ENCODE data around the gene ARRDC1.
A peak's percentile ranks its signal among the peaks of the same experiment; 100 is the strongest.
"Not testable (repeated sequence)": the region's sequence is repeated elsewhere in the genome, so short reads cannot be mapped to it uniquely, and the experiment has no call there.

ARRDC1 gene

DNA sequence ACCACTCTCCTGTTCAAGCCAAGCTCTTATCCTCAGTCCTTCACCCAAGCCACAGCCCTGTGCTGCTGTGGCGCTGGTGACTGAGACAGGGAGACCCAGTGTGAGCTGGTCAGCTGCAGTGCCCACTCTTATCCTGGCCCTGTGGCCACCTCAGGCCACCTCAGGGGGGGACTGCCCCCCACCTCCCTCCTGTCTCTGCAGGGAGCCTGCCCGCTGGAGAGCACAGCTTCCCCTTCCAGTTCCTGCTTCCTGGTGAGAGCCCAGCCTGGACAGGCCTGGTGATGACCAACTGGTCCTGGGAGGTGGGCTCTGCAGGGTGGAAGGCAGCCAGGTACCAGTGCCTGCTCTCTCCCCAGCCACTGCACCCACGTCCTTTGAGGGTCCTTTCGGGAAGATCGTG is 7.8 kb downstream of the ARRDC1 start:
- DNase-seq (ENCODE audit: low read depth in 3 of 3), result no peak

DNA sequence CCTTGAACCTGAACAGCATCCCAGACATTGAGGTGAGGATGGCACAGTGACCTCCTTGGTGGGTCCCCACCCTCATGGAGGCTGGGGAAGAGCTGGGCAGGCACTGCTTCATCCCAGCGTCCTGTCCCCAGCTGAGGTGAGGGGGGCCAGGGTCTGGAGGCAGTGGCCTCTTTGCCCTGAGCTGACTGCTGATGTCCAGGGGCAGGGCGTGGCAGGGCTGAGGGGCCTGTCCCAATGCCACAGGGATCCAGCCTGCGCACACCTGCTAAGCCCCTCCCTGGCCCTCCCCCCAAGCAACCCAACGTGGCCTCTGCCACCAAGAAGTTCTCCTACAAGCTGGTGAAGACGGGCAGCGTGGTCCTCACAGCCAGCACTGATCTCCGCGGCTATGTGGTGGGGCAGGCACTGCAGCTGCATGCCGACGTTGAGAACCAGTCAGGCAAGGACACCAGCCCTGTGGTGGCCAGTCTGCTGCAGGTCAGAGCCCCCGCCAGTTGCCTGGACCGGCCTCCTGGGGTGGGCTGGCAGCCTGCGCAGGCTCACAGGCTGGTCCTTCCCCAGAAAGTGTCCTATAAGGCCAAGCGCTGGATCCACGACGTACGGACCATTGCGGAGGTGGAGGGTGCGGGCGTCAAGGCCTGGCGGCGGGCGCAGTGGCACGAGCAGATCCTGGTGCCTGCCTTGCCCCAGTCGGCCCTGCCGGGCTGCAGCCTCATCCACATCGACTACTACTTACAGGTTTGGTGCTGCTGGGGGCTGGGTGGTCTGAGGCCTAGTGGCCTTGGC is 8.4 kb downstream of the ARRDC1 start:
- DNase-seq (ENCODE audit: low read depth in 3 of 3), result no peak

DNA sequence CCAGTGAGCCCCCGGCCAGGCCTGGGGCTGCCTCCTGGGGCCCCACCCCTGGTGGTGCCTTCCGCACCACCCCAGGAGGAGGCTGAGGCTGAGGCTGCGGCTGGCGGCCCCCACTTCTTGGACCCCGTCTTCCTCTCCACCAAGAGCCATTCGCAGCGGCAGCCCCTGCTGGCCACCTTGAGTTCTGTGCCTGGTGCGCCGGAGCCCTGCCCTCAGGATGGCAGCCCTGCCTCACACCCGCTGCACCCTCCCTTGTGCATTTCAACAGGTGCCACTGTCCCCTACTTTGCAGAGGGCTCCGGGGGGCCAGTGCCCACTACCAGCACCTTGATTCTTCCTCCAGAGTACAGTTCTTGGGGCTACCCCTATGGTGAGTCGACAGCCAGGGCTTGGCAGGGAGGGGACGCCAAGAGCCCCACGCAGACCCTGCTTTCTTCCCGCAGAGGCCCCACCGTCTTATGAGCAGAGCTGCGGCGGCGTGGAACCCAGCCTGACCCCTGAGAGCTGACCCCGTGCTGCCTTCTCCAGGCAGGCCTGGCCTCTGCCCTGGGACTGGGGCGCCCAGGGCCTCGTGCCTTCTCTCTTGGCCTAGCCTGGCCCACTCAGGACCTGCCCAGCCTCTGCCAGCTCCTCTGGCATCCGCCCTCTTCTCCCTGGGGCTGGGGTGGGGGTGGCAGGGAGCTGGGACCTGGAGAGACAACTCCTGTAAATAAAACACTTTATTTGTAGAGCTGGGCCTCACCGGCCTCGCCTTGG is 9.3 kb downstream of the ARRDC1 start:
- DNase-seq (ENCODE audit: low read depth in 3 of 3), result no peak

DNA sequence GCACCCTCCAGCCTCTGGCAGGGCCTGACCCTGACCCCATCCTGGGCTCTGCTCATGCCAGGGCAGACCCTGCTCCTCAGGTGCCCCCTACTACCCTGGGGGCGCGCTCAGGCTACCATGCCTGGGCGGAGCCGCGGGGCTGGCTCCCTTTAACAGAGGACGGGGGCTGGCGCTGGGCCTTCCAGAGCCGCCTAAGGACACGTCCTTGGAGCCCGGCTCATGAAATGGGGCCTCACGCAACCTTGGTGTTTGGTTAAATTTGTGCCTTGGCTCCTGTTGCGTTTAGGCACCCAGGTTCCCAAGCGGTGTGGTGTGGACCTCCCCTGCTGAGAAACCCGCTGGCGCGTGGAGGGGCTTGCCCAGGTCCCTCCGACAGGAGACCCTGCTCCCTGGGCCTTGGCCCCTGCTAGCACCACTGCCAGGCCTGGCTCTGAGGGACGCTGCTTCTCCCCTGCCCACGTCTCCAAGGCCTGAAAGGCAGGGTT is 9.9 kb downstream of the ARRDC1 start:
- DNase-seq (ENCODE audit: low read depth in 3 of 3), result no peak

DNA sequence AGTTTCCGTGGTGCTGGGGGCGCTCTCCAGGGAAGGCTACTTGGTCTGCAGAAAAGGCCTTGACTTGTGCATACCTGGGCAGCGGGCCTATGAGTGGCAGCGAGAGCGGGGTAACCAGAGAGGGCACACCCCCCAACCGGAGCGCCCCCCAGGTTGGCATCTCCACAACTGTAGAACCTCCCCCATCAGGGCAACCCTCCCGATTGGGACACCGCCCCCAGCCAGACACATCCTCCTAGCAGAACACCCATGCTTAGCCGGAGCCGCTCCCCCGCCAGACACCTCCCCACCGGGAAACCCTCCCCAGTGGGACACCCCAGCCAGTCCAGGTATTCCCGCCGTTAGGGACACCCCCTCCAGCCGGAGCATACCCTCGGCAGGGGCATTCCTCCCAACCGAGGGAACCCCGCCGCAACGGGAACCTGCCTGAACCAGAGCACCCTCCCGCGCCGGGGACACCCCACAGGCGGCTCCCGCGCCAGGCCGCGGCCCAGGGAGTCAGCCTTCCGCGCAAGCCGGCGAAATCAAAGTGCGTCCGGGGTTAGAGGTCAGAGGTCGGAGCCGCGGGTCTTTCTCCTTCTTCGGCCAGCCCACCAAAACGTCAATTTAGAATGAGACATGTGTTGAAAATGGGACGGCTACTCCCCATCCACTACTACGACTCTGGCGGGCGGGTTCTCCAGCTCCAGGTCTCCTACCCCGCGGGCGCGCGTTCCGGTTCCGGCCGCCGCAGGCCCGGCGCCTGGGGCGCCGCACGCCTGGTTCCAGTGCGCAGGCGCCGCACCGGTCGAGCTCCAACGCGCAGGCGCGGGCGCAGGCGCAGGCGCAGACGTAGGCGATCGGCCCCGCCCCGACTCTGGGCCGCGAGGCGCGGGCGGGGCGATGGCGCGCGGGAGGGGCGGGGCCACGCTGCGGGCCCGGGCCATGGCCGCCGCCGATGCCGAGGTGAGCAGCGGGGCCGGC is 12.9 kb downstream of the ARRDC1 start, which contains the start of gene EHMT1:
EHMT1 (plus strand) TSS at position 901 of the 963 bp plus-strand sequence; CDS start at position 925, 24 bp downstream.
- peak; percentile 75 to 84 (median 83) for DNase-seq (ENCODE audit: low read depth in 3 of 3)

DNA sequence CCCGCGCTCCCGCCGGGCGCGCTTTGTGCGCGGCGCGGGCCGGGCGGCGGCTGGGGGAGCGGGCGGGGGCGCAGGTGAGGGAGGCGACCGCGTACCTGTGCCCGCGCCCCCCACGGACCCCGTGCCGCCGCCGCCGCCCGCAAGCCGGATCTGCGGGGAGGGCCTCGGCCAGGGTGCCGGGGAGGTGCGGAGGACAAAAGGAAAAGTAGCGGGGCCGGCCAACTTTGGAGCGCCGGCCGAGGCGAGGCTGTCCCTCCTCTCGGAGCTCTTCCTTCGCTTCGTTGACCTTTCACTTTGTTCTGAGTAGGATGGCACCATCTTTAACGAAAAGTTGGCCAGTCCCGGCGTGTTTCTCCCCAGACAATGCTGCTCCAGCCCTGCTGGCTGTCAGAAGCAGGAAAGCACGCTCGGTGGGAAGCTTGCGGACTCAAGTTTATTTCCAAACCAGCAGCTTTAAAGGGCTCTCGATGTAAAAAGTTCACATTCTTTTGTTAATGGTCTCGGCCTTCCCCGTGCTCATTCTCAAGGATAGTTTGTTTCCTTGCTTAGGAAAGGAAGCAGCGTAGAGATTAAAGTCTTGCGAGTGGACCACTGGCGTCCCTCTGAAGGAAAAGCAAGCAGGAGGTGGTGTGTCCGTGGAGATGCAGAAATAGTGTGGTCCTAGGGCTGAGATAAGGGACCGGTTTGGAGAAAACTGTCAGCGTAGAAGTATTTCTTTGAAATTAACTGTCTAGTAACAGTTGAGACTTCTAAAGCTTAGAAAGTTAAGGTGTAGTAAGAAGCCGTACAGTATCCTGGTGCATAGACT is 14.0 kb downstream of the ARRDC1 start:
- DNase-seq (ENCODE audit: low read depth in 3 of 3), result no peak

DNA sequence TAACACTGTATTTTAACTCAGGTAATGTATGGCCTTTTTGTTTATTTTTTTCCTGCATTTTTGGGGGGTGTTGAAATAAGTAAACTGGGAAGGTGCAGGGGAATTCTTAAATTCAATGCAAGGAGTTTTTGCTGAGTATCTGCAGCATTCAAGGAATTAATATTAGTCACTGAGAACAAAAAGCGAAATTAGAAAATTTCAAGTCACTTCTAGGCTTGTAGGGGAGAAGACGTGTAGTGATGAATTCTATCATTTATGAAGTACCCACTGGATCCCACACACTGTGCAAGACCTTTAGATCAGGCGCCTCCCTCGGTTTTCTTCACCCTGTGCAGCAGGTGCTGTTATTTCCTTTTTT is 14.5 kb downstream of the ARRDC1 start:
- DNase-seq (ENCODE audit: low read depth in 3 of 3), result no peak

DNA sequence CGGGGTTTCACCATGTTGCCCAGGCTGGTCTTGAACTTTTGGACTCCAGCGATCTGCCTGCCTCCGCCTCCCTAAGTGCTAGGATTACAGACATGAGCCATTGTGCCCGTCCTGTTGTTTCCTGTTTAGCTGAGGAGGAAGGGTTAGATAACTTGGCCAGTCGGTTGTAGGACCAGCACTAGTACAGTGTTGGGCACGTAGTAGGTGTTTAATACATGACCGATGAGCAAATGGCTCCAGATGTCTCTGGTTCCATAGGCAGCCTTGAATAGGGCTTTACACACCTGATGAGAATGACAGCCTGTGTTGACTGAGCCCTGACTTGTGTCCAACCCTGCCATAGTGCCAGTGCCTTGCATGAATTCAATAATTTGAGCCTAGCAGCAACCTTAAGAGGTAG is 15.1 kb downstream of the ARRDC1 start:
- DNase-seq (ENCODE audit: low read depth in 3 of 3), result no peak

DNA sequence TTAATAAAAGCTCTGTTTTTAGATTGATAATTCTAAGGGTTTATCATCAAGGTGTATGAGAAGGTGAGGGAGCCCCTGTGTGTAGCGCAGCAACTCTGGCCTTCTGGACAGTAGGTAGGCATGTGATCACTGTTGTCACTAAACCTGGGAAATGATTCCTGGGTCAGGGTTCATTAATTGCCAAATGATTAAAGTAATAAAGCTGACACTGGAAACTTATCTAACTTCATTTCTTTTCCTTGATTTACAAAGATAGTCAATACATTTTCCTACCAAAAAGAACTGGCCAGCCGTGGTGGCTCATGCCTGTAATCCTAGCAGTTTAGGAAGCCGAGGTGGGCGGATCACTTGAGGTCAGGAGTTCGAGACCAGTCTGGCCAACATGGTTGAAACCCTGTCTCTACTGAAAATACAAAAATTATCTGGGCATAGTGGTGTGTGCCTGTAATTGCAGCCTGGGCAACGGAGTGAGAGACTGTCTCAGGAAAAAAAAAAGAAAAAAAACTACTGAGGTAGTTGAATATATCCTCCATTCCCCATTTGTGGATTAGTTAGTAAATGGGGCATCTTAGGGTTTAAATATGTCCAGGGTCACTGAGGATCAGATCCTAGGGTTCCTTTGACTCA is 15.8 kb downstream of the ARRDC1 start:
- DNase-seq (ENCODE audit: low read depth in 3 of 3), result no peak

DNA sequence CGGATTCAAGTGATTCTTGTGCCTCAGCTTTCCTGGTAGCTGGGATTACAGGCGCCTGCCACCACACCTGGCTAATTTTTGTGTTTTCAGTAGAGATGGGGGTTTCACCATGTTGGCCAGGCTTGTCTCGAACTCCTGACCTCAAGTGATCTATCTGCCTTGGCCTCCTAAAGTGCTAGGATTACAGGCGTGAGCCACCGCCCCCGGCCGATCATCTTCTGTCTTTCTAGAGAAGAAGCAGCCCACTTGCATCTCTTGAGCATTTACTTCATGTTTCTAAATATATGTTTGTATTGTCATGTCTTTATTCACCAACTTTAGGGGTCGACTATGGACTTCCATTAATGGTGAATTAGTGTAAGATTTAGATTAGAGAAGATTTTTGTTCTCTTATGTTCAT is 16.7 kb downstream of the ARRDC1 start:
- not testable (repeated sequence) for DNase-seq (ENCODE audit: low read depth in 3 of 3)

DNA sequence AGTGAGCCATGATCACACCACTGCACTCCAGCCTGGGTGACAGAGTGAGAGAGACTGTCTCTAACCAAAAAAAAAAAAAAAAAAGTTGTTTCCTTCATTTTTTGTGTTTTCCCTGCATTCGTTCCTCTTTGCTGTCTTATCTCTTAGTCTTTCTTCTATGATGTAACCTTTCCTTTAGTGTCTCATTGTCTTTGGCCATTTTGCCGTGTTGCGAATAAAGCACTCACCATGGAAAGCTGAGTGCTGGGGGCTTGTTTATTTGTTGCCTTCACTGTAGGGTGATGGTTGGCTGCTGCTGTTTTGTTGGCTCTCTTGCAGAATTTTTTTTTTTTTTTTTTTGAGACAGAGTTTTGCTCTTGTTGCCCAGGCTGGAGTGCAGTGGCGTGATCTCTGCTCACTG is 21.0 kb downstream of the ARRDC1 start:
- DNase-seq (ENCODE audit: low read depth in 3 of 3), result no peak

DNA sequence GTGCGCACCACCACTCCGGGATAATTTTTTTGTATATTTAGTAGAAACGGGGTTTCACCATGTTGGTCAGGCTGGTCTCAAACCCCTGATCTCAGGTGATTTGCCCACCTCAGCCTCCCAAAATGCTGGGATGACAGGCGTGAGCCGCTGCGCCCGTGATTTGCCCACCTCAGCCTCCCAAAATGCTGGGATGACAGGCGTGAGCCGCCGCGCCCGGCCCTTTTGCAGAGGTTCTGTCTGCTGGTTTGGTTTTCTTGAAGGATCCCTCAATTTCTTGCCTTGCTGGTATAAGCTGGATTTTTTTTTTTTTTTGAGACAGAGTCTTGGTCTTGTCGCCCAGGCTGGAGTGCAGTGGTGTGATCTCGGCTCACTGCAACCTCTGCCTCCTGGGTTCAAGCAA is 21.9 kb downstream of the ARRDC1 start:
- DNase-seq (ENCODE audit: low read depth in 3 of 3), result not testable (repeated sequence)

DNA sequence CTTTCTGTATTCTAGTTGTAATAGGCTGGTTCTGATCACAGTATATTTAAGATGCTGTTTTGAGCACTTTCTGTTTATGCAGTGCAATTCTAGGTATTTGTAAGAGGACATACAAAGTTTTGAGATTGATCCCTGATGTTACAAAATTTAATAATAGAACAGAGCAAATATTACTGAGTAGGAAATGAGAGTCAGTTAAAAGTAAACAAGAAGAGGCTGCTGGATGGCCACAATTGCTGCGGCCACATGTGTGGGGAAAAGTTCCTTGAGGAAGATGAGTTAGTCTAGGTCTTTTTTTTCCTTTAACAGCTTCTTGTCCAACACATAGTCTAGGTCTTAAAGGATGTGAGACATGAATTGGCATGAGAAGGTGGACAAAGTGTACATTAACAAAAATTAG is 24.6 kb downstream of the ARRDC1 start:
- DNase-seq (ENCODE audit: low read depth in 3 of 3), result no peak

DNA sequence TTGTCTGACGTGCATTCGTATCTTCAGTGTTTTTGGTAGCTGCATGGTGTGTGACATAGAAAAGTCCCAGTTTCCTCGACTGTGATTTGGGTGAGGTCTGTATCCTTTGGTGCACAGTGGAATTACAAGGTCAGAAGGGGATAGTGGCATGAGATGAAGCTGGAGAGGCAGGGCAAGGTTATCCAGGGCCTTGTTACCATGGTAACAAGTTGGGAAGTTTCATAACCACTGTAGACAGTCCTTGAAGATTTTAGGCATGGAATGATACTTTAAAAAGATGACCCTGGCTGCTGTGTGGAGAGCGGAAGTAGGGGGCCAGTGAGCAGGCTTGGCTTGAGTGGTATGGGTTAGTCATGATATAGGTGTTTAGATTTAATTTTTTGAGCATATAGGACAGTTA is 25.2 kb downstream of the ARRDC1 start:
- DNase-seq (ENCODE audit: low read depth in 3 of 3), result no peak

DNA sequence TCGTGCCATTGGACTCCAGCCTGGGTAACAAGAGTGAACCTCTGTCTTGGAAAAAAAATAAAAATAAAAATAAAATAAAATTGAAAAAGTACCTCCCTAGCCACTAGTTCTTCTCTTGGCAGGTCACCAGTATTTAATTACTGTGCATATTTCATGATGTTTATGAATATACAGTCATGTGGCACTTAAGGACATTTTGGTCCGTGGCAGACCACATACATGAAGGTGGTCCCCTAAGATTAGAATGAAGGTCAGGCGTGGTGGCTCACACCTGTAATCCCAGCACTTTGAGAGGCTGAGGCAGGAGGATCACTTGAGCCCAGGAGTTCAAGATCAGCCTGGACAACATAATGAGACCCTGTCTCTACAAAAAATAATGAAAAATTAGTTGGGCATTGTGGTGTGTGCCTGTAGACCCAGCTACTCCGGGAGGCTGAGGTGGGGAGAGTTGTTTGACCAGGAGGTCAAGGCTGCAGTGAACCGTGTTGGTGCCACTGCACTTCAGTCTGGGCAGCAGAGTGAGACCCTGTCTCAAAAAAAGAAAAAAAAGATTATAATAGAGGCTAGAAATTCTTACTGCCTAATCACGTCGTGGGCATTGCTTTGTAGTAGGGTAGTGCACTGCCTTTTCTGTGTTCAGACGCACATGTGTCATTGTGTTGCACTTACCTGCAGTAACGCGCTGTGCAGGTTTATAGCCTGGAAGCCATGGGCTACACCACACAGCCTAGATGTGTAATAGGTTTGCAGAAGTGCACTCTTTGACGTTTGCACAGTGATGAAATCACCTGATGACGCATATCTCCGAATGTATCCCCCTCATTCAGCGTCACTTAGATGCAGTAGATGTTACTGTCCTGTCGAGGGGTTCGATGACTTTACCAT is 26.1 kb downstream of the ARRDC1 start:
- no peak for DNase-seq (ENCODE audit: low read depth in 3 of 3)

DNA sequence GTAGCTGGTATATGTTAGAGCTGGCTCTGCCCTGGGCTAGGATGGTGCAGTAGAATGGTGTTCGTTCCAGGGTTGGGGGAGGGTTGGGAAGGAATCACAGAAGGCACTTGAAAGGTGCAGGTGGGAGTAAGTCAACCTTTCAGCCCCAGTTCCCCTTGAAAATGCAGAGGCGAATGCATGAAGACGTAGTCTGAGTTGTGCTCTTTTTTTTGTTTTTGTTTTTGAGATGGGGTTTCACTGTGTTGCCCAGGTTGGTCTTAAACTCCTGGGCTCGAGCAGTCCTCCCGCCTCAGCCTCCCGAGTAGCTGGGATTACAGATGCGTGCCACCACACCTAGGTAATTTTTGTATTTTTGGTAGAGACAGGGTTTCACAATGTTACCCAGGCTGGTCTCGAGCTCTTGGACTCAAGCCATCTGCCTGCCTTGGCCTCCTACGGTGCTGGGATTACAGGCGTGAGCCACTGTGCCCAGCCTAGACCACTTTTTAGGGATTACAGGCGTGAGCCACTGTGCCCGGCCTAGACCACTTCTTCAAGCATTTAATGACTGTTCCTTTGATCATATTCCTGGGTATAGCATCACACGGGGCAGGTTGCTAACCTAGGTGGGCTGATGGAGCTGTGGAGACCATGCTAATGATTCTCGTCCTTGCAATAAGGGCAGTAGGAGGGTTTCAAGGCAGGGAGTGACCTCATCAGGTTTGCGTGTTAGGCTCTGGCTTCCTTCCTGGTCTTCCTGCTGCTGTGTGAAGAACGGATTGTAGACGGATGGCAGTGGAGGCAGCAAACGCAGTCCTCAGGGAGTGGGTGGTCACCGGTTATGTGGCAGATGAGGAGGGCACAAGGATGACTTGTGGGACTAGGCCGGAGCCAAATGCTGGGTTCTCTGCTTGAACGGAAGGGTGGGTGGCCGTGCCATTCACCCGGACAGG is 27.0 kb downstream of the ARRDC1 start:
- no peak for DNase-seq (ENCODE audit: low read depth in 3 of 3)

DNA sequence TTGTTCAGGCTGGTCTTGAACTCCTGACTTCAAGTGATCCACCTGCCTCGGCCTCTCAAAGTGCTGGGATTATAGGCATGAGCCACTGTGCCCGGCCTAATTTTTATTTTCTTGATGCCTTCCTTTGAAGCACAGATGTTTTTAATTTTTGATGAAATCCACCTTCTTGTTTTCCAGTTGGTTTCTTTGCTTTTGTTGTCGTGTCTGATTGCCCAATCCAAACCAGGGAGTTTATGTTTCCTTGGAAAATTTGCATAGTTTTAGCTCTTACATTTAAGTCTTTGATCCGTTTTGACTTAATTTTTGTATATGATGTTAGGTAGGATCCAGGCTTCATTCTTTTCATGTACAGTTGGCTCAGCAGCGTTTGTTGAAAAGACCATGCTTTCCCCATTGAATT is 28.5 kb downstream of the ARRDC1 start:
- no peak for DNase-seq (ENCODE audit: low read depth in 3 of 3)

DNA sequence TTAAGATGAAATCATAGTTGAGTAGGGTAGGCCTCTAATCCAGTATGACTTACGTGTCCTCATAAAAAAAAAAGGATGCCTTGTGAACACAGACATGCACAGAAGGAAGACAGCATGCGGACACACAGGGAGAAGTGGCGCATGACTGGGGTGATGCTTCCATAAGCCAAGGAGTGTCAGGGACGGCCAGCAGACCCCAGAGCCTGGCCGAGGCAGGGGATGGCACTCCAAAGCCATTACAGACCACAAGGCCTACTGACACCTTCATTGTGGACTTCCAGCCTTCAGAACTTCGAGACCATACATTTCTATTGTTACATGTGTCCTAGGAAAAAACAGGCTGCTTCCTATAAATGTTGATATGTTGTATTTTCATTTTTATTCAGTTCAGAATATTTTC is 33.2 kb downstream of the ARRDC1 start:
- no peak for DNase-seq (ENCODE audit: low read depth in 3 of 3)
